A549 (cell line): ENCODE results near the gene BIRC7.

Experiments used
- BCL3 ChIP-seq: fragments of >200 bp; sonication (Bioruptor Twin); formaldehyde crosslinking; IDR thresholded peaks from 3 replicates; pipeline ENCODE4 v1.6.1; 2016
- ELK1 ChIP-seq: fragments of 150-350 bp; IDR thresholded peaks from 2 replicates; pipeline ENCODE4 v1.6.1; 2014; ENCODE audit warnings: low read depth, mild to moderate bottlenecking, low read length
- FOXS1 ChIP-seq: fragments of 250-450 bp; sonication (Bioruptor Pico); IDR thresholded peaks from 2 replicates; pipeline ENCODE4 v1.5.0; 2020; ENCODE audit warnings: mild to moderate bottlenecking, moderate library complexity
- POLR2A ChIP-seq: IDR thresholded peaks from 2 replicates; pipeline ENCODE4 v1.6.1; 2012; ENCODE audit warnings: mild to moderate bottlenecking, low read length
- RAD21 ChIP-seq, 2 experiments: fragments of >200 bp in 1 of 2; sonication (Bioruptor Twin) in 1 of 2; formaldehyde crosslinking in 1 of 2; IDR thresholded peaks in 1 of 2; conservative IDR thresholded peaks in 1 of 2; 2 replicates in 1 of 2; 3 replicates in 1 of 2; pipeline ENCODE4 v1.6.1; 2012 to 2018; ENCODE audit warnings: inconsistent platforms in 1 of 2
- RFX5 ChIP-seq: fragments of 450-650 bp; IDR thresholded peaks from 2 replicates; pipeline ENCODE4 v1.7.1; 2014; ENCODE audit warnings: antibody characterized with exemption, mild to moderate bottlenecking, moderate library complexity
- TF ChIP-seq, protein P1 (sequence below): IDR thresholded peaks from 2 replicates; pipeline ENCODE4 v1.6.1; 2012
- TF ChIP-seq, protein P2 (sequence below): fragments of >200 bp; sonication (Bioruptor Twin); formaldehyde crosslinking; IDR thresholded peaks from 3 replicates; pipeline ENCODE4 v1.5.1; 2016
- TF ChIP-seq, protein P3 (sequence below): fragments of 200-600 bp; sonication (generic); IDR thresholded peaks from 2 replicates; pipeline ENCODE4 v1.6.1; 2016; ENCODE audit warnings: antibody characterized with exemption, mild to moderate bottlenecking, moderate library complexity

GRCh38 chr20:63233924-63234323 lies 1.8 kb upstream of the BIRC7 start:
- TF ChIP-seq RFX5 (no peak), BCL3 (no peak), FOXS1 (CRISPR knock-in tag) (no peak), RAD21 (conservative IDR thresholded peaks at IDR 0.05 in 1 of 2, IDR thresholded peaks at IDR 0.05 in 1 of 2) (no peak), POLR2A (no peak), ELK1 (no peak)
- TF ChIP-seq, protein P1, sequence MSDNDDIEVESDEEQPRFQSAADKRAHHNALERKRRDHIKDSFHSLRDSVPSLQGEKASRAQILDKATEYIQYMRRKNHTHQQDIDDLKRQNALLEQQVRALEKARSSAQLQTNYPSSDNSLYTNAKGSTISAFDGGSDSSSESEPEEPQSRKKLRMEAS = no peak
- TF ChIP-seq, protein P2, sequence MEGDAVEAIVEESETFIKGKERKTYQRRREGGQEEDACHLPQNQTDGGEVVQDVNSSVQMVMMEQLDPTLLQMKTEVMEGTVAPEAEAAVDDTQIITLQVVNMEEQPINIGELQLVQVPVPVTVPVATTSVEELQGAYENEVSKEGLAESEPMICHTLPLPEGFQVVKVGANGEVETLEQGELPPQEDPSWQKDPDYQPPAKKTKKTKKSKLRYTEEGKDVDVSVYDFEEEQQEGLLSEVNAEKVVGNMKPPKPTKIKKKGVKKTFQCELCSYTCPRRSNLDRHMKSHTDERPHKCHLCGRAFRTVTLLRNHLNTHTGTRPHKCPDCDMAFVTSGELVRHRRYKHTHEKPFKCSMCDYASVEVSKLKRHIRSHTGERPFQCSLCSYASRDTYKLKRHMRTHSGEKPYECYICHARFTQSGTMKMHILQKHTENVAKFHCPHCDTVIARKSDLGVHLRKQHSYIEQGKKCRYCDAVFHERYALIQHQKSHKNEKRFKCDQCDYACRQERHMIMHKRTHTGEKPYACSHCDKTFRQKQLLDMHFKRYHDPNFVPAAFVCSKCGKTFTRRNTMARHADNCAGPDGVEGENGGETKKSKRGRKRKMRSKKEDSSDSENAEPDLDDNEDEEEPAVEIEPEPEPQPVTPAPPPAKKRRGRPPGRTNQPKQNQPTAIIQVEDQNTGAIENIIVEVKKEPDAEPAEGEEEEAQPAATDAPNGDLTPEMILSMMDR = no peak
- TF ChIP-seq, protein P3, sequence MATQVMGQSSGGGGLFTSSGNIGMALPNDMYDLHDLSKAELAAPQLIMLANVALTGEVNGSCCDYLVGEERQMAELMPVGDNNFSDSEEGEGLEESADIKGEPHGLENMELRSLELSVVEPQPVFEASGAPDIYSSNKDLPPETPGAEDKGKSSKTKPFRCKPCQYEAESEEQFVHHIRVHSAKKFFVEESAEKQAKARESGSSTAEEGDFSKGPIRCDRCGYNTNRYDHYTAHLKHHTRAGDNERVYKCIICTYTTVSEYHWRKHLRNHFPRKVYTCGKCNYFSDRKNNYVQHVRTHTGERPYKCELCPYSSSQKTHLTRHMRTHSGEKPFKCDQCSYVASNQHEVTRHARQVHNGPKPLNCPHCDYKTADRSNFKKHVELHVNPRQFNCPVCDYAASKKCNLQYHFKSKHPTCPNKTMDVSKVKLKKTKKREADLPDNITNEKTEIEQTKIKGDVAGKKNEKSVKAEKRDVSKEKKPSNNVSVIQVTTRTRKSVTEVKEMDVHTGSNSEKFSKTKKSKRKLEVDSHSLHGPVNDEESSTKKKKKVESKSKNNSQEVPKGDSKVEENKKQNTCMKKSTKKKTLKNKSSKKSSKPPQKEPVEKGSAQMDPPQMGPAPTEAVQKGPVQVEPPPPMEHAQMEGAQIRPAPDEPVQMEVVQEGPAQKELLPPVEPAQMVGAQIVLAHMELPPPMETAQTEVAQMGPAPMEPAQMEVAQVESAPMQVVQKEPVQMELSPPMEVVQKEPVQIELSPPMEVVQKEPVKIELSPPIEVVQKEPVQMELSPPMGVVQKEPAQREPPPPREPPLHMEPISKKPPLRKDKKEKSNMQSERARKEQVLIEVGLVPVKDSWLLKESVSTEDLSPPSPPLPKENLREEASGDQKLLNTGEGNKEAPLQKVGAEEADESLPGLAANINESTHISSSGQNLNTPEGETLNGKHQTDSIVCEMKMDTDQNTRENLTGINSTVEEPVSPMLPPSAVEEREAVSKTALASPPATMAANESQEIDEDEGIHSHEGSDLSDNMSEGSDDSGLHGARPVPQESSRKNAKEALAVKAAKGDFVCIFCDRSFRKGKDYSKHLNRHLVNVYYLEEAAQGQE = no peak
